Lung (tissue), 12 donors: Measurements from ENCODE around the gene MAF. TPM values are rescaled to one million over a fixed set of nuclear protein-coding genes. Genes with fewer than 3 reads are reported as not detected.

ENCODE experiments used
- ATAC-seq: fragments of 200-7000 bp; cut with Tn5 transposase; one replicate; pipeline ENCODE4 v1.9.1; 2020; ENCODE audit warnings: moderate number of reproducible peaks; ENCODE audit not compliant: insufficient read depth, low FRiP score
- DNase-seq, 3 donors: peaks; one replicate each; pipeline ENCODE4 v3.0.0-alpha.2; 2013 to 2017
- H3K27ac ChIP-seq, 2 donors: one replicate each; pipeline ENCODE4 v1.5.1; 2013; ENCODE audit warnings: mild to moderate bottlenecking in 2 of 2, moderate library complexity in 2 of 2, control low read depth in 1 of 2, inconsistent platforms in 1 of 2, low read depth in 1 of 2, low read length in 1 of 2
- H3K27me3 ChIP-seq, 3 donors: one replicate each; pipeline ENCODE4 v1.5.1; 2013; ENCODE audit warnings: low read length in 2 of 3; ENCODE audit not compliant: control insufficient read depth in 3 of 3, insufficient read depth in 3 of 3
- H3K36me3 ChIP-seq, 4 donors: one replicate each; pipeline ENCODE4 v1.5.1; 2013; ENCODE audit warnings: low read length in 4 of 4, mild to moderate bottlenecking in 1 of 4, moderate library complexity in 1 of 4; ENCODE audit not compliant: control insufficient read depth in 4 of 4, insufficient read depth in 4 of 4
- H3K4me1 ChIP-seq, 5 donors: one replicate each; pipeline ENCODE4 v1.5.1; 2013; ENCODE audit warnings: low read length in 5 of 5, mild to moderate bottlenecking in 2 of 5, moderate library complexity in 1 of 5; ENCODE audit not compliant: control insufficient read depth in 5 of 5, insufficient read depth in 5 of 5
- H3K4me3 ChIP-seq: one replicate; pipeline ENCODE4 v1.5.1; 2013; ENCODE audit warnings: mild to moderate bottlenecking, control low read depth, moderate library complexity
- H3K9ac ChIP-seq, 2 donors: one replicate each; pipeline ENCODE4 v1.5.1; 2013; ENCODE audit warnings: low read length in 2 of 2, control low read depth in 1 of 2; ENCODE audit not compliant: insufficient read depth in 1 of 2
- H3K9me3 ChIP-seq, 4 donors: one replicate each; pipeline ENCODE4 v1.5.1; 2013; ENCODE audit warnings: low read length in 3 of 4, mild to moderate bottlenecking in 1 of 4, moderate library complexity in 1 of 4; ENCODE audit not compliant: control insufficient read depth in 4 of 4, insufficient read depth in 3 of 4
- WGBS, 2 donors: extraction: QIAGEN DNeasy Blood & Tissue Kit; methylation state at CpG; one replicate each; pipeline ENCODE4 v1.1.7; 2013; 5-methylcytosine and 5-hydroxymethylcytosine counted together
- polyA plus RNA-seq, 2 donors: library from polyadenylated mRNA; stranded (reverse); fragments of 200-250 nt; gene quantifications; one replicate each; pipeline ENCODE4 v1.2.1, GENCODE V29; 2013
- total RNA-seq, 2 donors: library from RNA; depleted of rRNA in 1 of 2; stranded (reverse); fragments of >200 nt in 1 of 2; gene quantifications; one replicate each; pipeline ENCODE4 v1.2.1, GENCODE V29; 2014 to 2021
- TF ChIP-seq, protein P1 (sequence below): IDR thresholded peaks from 2 replicates; pipeline ENCODE4 v1.5.1; 2012; ENCODE audit warnings: mild to moderate bottlenecking; ENCODE audit errors: control extremely low read depth, extremely low read depth
- donor health status: control.
- donor health status: control.
- donor health status: Bipolar disorder and iron deficiency.
- donor health status: healthy.
- donor health status: DM: yes; HTN: yes; CAD: no.

Gene MAF
- total and polyA plus RNA-seq, 4 donors, result 7.0 to 66.8 (median 30.1) TPM

DNA sequence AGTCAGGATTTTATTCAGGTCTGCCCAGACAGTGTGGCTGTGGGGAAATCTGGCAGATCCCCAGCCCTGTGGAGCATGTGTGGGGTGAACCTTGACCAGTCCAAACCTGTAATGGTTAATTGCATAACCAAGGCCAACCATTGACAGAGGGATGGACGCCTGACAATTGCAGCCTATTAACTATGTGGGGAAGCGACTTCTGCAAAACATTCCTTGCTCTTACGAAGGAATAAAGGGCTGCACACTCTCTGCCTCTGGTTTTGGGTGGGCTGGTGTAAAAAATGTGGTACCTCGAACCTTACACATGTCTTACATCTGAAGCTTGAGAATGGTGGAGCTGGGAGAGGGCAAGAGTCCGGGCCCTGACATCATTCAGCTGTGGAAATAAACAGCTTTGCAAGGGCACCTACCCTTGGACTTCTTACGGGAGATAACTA, 35.8 kb downstream of the MAF start:
- TF ChIP-seq, protein P1, sequence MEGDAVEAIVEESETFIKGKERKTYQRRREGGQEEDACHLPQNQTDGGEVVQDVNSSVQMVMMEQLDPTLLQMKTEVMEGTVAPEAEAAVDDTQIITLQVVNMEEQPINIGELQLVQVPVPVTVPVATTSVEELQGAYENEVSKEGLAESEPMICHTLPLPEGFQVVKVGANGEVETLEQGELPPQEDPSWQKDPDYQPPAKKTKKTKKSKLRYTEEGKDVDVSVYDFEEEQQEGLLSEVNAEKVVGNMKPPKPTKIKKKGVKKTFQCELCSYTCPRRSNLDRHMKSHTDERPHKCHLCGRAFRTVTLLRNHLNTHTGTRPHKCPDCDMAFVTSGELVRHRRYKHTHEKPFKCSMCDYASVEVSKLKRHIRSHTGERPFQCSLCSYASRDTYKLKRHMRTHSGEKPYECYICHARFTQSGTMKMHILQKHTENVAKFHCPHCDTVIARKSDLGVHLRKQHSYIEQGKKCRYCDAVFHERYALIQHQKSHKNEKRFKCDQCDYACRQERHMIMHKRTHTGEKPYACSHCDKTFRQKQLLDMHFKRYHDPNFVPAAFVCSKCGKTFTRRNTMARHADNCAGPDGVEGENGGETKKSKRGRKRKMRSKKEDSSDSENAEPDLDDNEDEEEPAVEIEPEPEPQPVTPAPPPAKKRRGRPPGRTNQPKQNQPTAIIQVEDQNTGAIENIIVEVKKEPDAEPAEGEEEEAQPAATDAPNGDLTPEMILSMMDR, result no peak
- Histone ChIP-seq H3K27ac (no peak overlapping the region), H3K9me3 (peaks cover 0 to 3% (median 0%) of the 10 kb centered on the region in 4 donors), H3K4me1 (no peaks in the 10 kb centered on the region), H3K9ac (no peak overlapping the region), H3K4me3 (no peak overlapping the region), H3K36me3 (no peaks in the 10 kb centered on the region), H3K27me3 (no peaks in the 10 kb centered on the region)
- DNase-seq (no peak), ATAC-seq (no peak)
- 90 to 92% methylated on average over 6 of the region's 6 CpGs for WGBS, 2 donors

DNA sequence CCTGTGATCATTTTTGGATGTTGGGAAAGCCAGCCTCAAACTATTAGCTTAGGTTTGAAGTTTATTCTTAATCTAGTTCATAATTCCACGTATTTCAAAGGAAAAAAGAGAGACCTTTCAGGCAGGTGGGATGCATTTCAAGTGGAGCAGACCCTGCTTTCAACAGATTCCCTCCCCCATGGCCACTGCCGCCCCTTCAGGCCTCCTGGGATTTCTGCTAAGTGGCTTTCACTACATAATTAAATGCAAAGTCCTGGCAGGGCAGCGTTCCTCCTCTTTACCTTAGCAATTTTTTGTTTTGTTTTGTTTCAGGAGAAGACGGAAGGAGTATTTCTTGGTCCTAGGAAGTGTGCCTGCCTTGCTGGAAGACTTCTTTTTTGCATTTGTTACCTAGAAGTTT, 36.6 kb downstream of the MAF start:
- ATAC-seq, result no peak
- H3K36me3 ChIP-seq, result no peaks in the 10 kb centered on the region

DNA sequence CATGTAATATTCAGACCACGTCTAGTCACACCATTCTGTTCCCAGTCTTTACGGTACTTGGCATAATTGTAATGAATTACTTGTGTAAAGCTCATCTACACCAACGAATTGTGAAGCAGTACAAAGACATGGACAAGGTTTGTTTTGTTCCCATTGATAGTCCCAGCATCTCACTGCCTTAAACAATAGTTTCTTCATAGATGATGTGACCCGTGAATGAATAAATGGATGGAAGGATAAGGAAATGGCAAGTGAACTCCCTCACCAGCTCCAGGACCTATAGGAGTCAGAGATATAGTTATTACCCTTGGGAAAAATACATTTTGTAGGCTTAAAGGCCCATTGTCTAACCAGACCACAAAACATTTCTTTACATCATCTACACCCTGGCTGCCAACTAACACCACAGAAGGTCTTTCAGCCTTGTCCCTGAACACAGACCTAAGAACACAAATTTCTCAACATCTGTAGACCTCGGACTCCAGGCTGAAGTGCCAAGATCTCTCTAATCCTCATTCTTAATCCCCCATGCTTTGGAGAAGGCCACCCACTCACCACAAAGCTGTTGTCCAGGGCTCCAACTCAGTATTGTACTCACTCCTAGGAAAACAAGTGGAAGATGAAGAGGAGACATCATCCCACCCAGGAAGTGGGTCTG, 38.2 kb downstream of the MAF start:
- TF ChIP-seq, protein P1, result no peak
- Histone ChIP-seq H3K27me3 (no peaks in the 10 kb centered on the region), H3K9me3 (peaks cover 0 to 3% (median 0%) of the 10 kb centered on the region in 4 donors), H3K4me1 (no peaks in the 10 kb centered on the region), H3K9ac (no peak overlapping the region), H3K4me3 (no peak overlapping the region), H3K36me3 (no peaks in the 10 kb centered on the region), H3K27ac (no peak overlapping the region)
- no peak for ATAC-seq
- 91% methylated on average over 5 of the region's 5 CpGs for WGBS, 2 donors
- no peak for DNase-seq

More for the DNA sequence above, 36.6 kb downstream of the MAF start:
- Histone ChIP-seq H3K4me1 (no peaks in the 10 kb centered on the region), H3K27me3 (no peaks in the 10 kb centered on the region), H3K27ac (no peak overlapping the region), H3K9ac (no peak overlapping the region), H3K9me3 (peaks cover 0 to 3% (median 0%) of the 10 kb centered on the region in 4 donors), H3K4me3 (no peak overlapping the region)
- TF ChIP-seq, protein P1, result no peak
- DNase-seq, result no peak
- WGBS, 2 donors, result 78 to 79% methylated on average over 4 of the region's 4 CpGs

DNA sequence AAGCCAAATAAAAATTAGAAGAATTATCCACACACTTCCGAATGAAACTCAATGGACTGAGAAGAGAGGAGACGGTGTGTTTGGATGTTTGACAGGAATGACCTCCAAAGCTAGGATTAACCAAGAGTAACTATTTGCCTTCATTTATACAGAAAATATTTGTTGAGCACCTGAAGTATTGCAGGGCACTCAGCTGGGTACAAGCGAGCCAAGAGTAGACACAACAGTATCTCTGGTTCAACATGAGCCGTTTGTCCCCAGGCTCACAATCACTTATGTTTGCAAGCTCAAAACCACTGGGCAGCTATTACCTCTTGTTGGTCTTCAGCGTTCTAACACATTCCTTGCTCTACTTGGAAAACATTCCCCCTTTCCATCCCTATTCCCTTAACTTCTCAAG, 38.8 kb downstream of the MAF start:
- Histone ChIP-seq H3K4me3 (no peak overlapping the region), H3K9me3 (peaks cover 0 to 3% (median 0%) of the 10 kb centered on the region in 4 donors), H3K27me3 (no peaks in the 10 kb centered on the region), H3K27ac (no peak overlapping the region), H3K36me3 (no peaks in the 10 kb centered on the region), H3K9ac (no peak overlapping the region), H3K4me1 (no peaks in the 10 kb centered on the region)
- WGBS, 2 donors, result 81 to 87% methylated on average over 5 of the region's 5 CpGs
- DNase-seq (no peak), ATAC-seq (no peak)
- TF ChIP-seq, protein P1, result no peak
